ENCODE results near the gene ZFC3H1. TPM values are rescaled to one million over a fixed set of nuclear protein-coding genes. Genes with fewer than 3 reads are reported as not detected.

Gene ZFC3H1
- total and polyA plus RNA-seq, 2 of the 13 experiments (the other 11 are each of a cell fraction or from before 2014, with no cell fraction given): 17.1 to 38.3 TPM

DNA sequence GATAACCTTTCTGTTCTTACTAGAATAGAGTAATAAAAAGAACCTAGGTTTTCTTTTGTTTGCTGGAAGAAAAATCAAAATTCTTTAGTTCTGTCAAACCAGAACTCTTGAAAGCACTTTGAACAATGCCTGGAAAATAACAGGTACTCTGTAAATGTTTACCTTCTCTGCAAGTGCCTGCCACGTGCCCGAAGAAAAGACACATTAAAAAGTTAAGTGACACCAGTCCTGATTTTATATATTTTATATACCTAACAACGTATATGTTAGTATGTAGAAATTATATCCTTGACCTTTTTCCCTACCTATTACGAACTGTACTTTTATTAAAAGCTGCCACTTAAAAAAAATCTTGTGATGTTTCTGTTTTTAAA, 1.4 kb upstream of the ZFC3H1 start (continued):
- TF ChIP-seq JARID2 (CRISPR knock-in tag; IDR thresholded peaks at IDR 0.05; ENCODE audit: insufficient replicate concordance) (no peak), FOXK2 (IDR thresholded peaks at IDR 0.05) (no peak), GFI1 (CRISPR knock-in tag; IDR thresholded peaks at IDR 0.05; ENCODE audit: borderline replicate concordance) (no peak), CBX1 (IDR thresholded peaks at IDR 0.05; ENCODE audit: low read depth) (no peak), PLRG1 (conservative IDR thresholded peaks at IDR 0.05) (no peak), RBFOX2 (IDR thresholded peaks at IDR 0.05; ENCODE audit: low read depth, low read length) (no peak), ZNF180 (CRISPR knock-in tag; IDR thresholded peaks at IDR 0.05; ENCODE audit: borderline replicate concordance, low read depth) (no peak), KDM5B (CRISPR knock-in tag; IDR thresholded peaks at IDR 0.05; ENCODE audit: borderline replicate concordance) (no peak), GTF3A (CRISPR knock-in tag; conservative IDR thresholded peaks at IDR 0.05) (no peak)
- TF ChIP-seq, protein P1, sequence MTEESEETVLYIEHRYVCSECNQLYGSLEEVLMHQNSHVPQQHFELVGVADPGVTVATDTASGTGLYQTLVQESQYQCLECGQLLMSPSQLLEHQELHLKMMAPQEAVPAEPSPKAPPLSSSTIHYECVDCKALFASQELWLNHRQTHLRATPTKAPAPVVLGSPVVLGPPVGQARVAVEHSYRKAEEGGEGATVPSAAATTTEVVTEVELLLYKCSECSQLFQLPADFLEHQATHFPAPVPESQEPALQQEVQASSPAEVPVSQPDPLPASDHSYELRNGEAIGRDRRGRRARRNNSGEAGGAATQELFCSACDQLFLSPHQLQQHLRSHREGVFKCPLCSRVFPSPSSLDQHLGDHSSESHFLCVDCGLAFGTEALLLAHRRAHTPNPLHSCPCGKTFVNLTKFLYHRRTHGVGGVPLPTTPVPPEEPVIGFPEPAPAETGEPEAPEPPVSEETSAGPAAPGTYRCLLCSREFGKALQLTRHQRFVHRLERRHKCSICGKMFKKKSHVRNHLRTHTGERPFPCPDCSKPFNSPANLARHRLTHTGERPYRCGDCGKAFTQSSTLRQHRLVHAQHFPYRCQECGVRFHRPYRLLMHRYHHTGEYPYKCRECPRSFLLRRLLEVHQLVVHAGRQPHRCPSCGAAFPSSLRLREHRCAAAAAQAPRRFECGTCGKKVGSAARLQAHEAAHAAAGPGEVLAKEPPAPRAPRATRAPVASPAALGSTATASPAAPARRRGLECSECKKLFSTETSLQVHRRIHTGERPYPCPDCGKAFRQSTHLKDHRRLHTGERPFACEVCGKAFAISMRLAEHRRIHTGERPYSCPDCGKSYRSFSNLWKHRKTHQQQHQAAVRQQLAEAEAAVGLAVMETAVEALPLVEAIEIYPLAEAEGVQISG (CRISPR knock-in tag; IDR thresholded peaks at IDR 0.05): no peak

DNA sequence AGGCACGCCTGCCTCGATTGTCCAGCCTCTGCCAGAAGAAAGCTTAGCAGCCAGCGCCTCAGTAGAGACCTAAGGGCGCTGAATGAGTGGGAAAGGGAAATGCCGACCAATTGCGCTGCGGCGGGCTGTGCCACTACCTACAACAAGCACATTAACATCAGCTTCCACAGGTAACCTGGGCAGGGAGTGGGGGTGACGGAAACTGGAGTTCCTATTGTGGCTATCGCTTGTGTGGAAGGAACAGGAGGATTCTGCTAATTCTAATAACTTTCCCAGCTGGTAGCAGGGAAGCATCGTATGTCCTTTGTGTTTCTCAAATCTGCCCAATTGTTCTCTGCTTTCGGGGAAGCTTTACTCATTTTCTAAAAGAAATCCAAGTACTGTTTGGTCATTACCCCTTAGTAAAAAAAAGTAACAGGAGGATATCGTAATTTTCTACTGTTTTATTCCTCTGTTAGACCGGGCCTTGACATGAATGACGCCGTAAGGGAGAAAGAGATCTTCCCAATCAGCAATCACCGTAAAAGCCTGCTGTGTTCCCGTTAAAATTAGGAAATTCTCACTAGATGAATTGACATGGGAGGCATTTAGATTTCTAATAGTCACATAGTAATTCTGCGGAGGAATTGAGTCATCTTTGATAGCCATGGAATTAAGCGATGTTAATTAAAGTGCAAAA, 902 bp upstream of the ZFC3H1 start:
- Histone ChIP-seq H3K79me2 (ENCODE audit: insufficient read depth, low read length) (peaks cover 57% of the 10 kb centered on the region), H3K4me2 (ENCODE audit: low read depth, low read length) (peak overlapping the region; percentile 68), H3K27ac (ENCODE audit: extremely low read length, insufficient read depth, low read length) (peak overlapping the region; percentile 99), H3K36me3 (replicated peaks in 1 of 2; ENCODE audit: control insufficient read depth in 1 of 2, insufficient read depth in 2 of 2, low read length in 2 of 2) (peaks cover 0 to 9% of the 10 kb centered on the region in 2 experiments; a peak in 2 of 5 replicates), H3K27me3 (ENCODE audit: control insufficient read depth in 1 of 2, insufficient read depth in 2 of 2, low read length in 2 of 2) (no peaks in the 10 kb centered on the region; a peak in 1 of 5 replicates), H3K9me3 (ENCODE audit: low read length) (no peaks in the 10 kb centered on the region), H3K4me1 (ENCODE audit: insufficient read depth, low read length) (peaks cover 31% of the 10 kb centered on the region), H3K9ac (ENCODE audit: insufficient read depth, low read depth, low read length) (peak overlapping the region; percentile 95), H4K20me1 (ENCODE audit: insufficient read depth, low read length) (peaks cover 19% of the 10 kb centered on the region), H2AFZ (ENCODE audit: low read length) (no peak overlapping the region), H3K4me3 (replicated peaks in 1 of 3; ENCODE audit: insufficient read depth in 1 of 3, low read depth in 2 of 3, low read length in 3 of 3) (peak overlapping the region; percentile 88 to 97 (median 94))
- under 1% methylated on average over 20 of the region's 20 CpGs for WGBS (ENCODE audit: low lambda C conversion rate)
- intact Hi-C loops (cut with micrococcal nuclease; ENCODE audit: unreplicated experiment) (loop anchor here (1.0 kb wide), 1 partner anchor 22 kb away; the partner anchor contains the start of gene TMEM19), in situ Hi-C loops (cut with HindIII; ENCODE audit: extremely low pct_ligation_motif_present, low pct_unique_long_range_greater_than_20kb) (loop anchor here (5.0 kb wide), 1 partner anchor 88 kb away; the partner anchor contains the start of gene RAB21)
- POLR2A ChIA-PET: interaction anchor here (0.8 to 2.9 kb wide), 12 partner anchors 11 to 226 kb away, joined by 3 to 78 read pairs (median 7); partner anchors contain the start of genes RAB21 and TMEM19
- FAIRE-seq: no peak
- no peak for DNase-seq (ENCODE audit: low spot score)
- BruUV-seq (replicated peaks): TSS peak; percentile 82
- ATAC-seq: peak; percentile 27
- CTCF ChIA-PET (ENCODE audit: low intra/inter-chr PET ratio, low total read pairs): no interaction called here
- TF ChIP-seq FOXK2 (IDR thresholded peaks at IDR 0.05): no peak
- no peak for TF ChIP-seq MLXIP (CRISPR knock-in tag; IDR thresholded peaks at IDR 0.05; ENCODE audit: borderline replicate concordance)
- no peak for TF ChIP-seq ZNF550 (CRISPR knock-in tag; IDR thresholded peaks at IDR 0.05; ENCODE audit: borderline replicate concordance)
- TF ChIP-seq PLSCR1 (CRISPR knock-in tag; IDR thresholded peaks at IDR 0.05; ENCODE audit: borderline replicate concordance): no peak
- TF ChIP-seq ZFP90 (CRISPR knock-in tag; IDR thresholded peaks at IDR 0.05; ENCODE audit: borderline replicate concordance): 0 out of 2 replicates have a peak, but pooled peaks have one; percentile 39
- no peak for TF ChIP-seq CEBPG (CRISPR knock-in tag; IDR thresholded peaks at IDR 0.05)
- TF ChIP-seq U2AF1 (optimal IDR thresholded peaks at IDR 0.05; ENCODE audit: low read depth, low read length): no peak
- TF ChIP-seq ZNF850 (CRISPR knock-in tag; conservative IDR thresholded peaks at IDR 0.05): no peak

Data from HepG2 (cell line).